ENCODE measurements around the gene SYNGR1. TPM values are rescaled to one million over a fixed set of nuclear protein-coding genes. Genes with fewer than 3 reads are reported as not detected.

The SYNGR1 gene
- total RNA-seq, 1 donor: 3.6 TPM

- Histone ChIP-seq H3K4me1 (ENCODE audit: insufficient read depth, low read length) (peaks cover 40% of the 10 kb centered on the region), H2AFZ (ENCODE audit: low read length) (no peak overlapping the region), H3K79me2 (ENCODE audit: insufficient read depth, low read length) (peaks cover 70% of the 10 kb centered on the region), H3K4me3 (ENCODE audit: insufficient read depth, low read length) (peak overlapping the region; percentile 100), H3K4me2 (ENCODE audit: insufficient read depth, low read length) (peak overlapping the region; percentile 96), H3K9me3 (ENCODE audit: low read depth, low read length) (no peaks in the 10 kb centered on the region), H3K27ac (ENCODE audit: low read depth, low read length) (peak overlapping the region; percentile 96), H3K36me3 (ENCODE audit: insufficient read depth, low read length) (peaks cover 71% of the 10 kb centered on the region), H3K27me3 (ENCODE audit: insufficient read depth, low read length) (no peaks in the 10 kb centered on the region), H4K20me1 (ENCODE audit: insufficient read depth, low read length) (peaks cover 78% of the 10 kb centered on the region)
- peak; percentile 92 for TF ChIP-seq CTCF (IDR thresholded peaks at IDR 0.05; ENCODE audit: extremely low read depth, low read depth, low read length)
- DNase-seq (ENCODE audit: insufficient read length, low spot score, missing footprints): peak; percentile 96
Measured at GRCh38 chr22:39316440-39317083, 33.2 kb upstream of the SYNGR1 start.

GRCh38 chr22:39317084-39317774 lies 32.6 kb upstream of the SYNGR1 start:
- no peak for TF ChIP-seq CTCF (IDR thresholded peaks at IDR 0.05; ENCODE audit: extremely low read depth, low read depth, low read length)
- Histone ChIP-seq H3K36me3 (ENCODE audit: insufficient read depth, low read length) (peaks cover 65% of the 10 kb centered on the region), H3K27me3 (ENCODE audit: insufficient read depth, low read length) (no peaks in the 10 kb centered on the region), H3K4me3 (ENCODE audit: insufficient read depth, low read length) (peak overlapping the region; percentile 100), H2AFZ (ENCODE audit: low read length) (no peak overlapping the region), H3K4me2 (ENCODE audit: insufficient read depth, low read length) (peak overlapping the region; percentile 96), H3K9me3 (ENCODE audit: low read depth, low read length) (no peaks in the 10 kb centered on the region), H3K27ac (ENCODE audit: low read depth, low read length) (peak overlapping the region; percentile 96), H3K4me1 (ENCODE audit: insufficient read depth, low read length) (peaks cover 40% of the 10 kb centered on the region), H3K79me2 (ENCODE audit: insufficient read depth, low read length) (peaks cover 67% of the 10 kb centered on the region), H4K20me1 (ENCODE audit: insufficient read depth, low read length) (peaks cover 71% of the 10 kb centered on the region)
- no peak for DNase-seq (ENCODE audit: insufficient read length, low spot score, missing footprints)

- DNase-seq (ENCODE audit: insufficient read length, low spot score, missing footprints): no peak
Measured at GRCh38 chr22:39317775-39318506, 31.9 kb upstream of the SYNGR1 start.

More at GRCh38 chr22:39317775-39318506, 31.9 kb upstream of the SYNGR1 start:
- TF ChIP-seq CTCF (IDR thresholded peaks at IDR 0.05; ENCODE audit: extremely low read depth, low read depth, low read length): no peak
- Histone ChIP-seq H4K20me1 (ENCODE audit: insufficient read depth, low read length) (peaks cover 64% of the 10 kb centered on the region), H3K27me3 (ENCODE audit: insufficient read depth, low read length) (no peaks in the 10 kb centered on the region), H3K27ac (ENCODE audit: low read depth, low read length) (peak overlapping the region; percentile 96), H2AFZ (ENCODE audit: low read length) (no peak overlapping the region), H3K4me3 (ENCODE audit: insufficient read depth, low read length) (peak overlapping the region; percentile 100), H3K9me3 (ENCODE audit: low read depth, low read length) (no peaks in the 10 kb centered on the region), H3K4me2 (ENCODE audit: insufficient read depth, low read length) (peak overlapping the region; percentile 96), H3K36me3 (ENCODE audit: insufficient read depth, low read length) (peaks cover 58% of the 10 kb centered on the region), H3K79me2 (ENCODE audit: insufficient read depth, low read length) (peaks cover 64% of the 10 kb centered on the region), H3K4me1 (ENCODE audit: insufficient read depth, low read length) (peaks cover 40% of the 10 kb centered on the region)
